Measurements from ENCODE around the gene PIK3CG. TPM values are rescaled to one million over a fixed set of nuclear protein-coding genes. Genes with fewer than 3 reads are reported as not detected.
"Not testable (repeated sequence)": the region's sequence is repeated elsewhere in the genome, so short reads cannot be mapped to it uniquely, and the experiment has no call there.

The PIK3CG gene
- total RNA-seq, 2 experiments from 2014 or later: 26.8 to 27.0 TPM

DNA sequence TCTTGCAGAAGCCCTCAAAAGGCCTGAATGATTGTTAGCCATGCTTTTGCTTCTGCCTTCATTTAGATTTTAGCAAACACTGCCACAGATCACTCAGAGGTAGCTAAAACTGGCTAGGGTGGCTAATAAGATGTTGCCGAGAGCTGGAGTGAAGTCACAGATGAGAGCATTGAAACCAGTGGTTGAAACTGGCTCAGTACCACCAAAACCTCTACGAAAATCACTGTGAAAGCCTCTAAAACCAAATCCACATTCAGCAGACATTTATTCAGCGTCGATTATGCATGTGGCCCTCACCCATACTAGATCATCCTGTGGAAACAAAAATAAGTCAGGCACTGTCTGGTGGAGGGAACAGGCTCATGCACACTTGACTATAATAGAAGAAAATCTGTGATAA is 50.8 kb downstream of the PIK3CG start:
- H3K4me1 Mint-ChIP-seq (ENCODE audit: low read depth): peaks cover 6% of the 10 kb centered on the region
- H3K27me3 Mint-ChIP-seq: no peaks in the 10 kb centered on the region
- peaks cover 13% of the 10 kb centered on the region for H3K9me3 Mint-ChIP-seq
- ATAC-seq (peak; percentile 88), DNase-seq (peak; percentile 40)
- ChIA-PET CTCF (interaction anchor here (1.6 kb wide), 1 partner anchor 25 kb away, joined by 3 read pairs; no protein-coding TSS in a partner anchor), POLR2A (interaction anchor here (0.6 kb wide), 2 partner anchors 54 to 690 kb away, joined by 3 read pairs; no protein-coding TSS in a partner anchor)
- TF ChIP-seq, protein P1, sequence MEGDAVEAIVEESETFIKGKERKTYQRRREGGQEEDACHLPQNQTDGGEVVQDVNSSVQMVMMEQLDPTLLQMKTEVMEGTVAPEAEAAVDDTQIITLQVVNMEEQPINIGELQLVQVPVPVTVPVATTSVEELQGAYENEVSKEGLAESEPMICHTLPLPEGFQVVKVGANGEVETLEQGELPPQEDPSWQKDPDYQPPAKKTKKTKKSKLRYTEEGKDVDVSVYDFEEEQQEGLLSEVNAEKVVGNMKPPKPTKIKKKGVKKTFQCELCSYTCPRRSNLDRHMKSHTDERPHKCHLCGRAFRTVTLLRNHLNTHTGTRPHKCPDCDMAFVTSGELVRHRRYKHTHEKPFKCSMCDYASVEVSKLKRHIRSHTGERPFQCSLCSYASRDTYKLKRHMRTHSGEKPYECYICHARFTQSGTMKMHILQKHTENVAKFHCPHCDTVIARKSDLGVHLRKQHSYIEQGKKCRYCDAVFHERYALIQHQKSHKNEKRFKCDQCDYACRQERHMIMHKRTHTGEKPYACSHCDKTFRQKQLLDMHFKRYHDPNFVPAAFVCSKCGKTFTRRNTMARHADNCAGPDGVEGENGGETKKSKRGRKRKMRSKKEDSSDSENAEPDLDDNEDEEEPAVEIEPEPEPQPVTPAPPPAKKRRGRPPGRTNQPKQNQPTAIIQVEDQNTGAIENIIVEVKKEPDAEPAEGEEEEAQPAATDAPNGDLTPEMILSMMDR (IDR thresholded peaks at IDR 0.05): no peak
- no peak overlapping the region for H3K4me3 Mint-ChIP-seq
- H3K27ac Mint-ChIP-seq: no peak overlapping the region
- peaks cover 11% of the 10 kb centered on the region for H3K36me3 Mint-ChIP-seq (ENCODE audit: low read depth)
- intact Hi-C loops (cut with micrococcal nuclease): loop anchor here (5.0 kb wide), 1 partner anchor 44 kb away; no protein-coding TSS in a partner anchor

DNA sequence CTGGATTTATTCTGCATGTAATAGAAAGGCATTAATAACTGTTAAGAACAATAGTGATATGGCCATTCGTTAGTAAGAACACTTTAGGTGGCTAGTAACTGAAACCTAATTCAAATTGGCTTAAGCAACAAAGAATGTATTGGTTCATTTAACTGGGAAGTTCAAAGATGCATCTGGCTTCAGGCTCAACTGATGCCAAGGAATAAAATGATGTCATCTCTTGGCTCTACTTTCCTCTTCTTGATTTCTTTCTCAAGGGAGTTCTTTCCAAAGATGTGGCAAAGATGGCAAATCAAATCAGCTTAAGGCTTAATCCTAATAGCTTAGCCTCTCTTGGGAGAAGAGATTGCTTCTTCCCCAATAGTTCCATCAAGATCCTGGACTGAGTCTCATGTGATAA is 51.6 kb downstream of the PIK3CG start:
- ChIA-PET CTCF (interaction anchor here (1.6 kb wide), 1 partner anchor 24 kb away, joined by 3 read pairs; no protein-coding TSS in a partner anchor), POLR2A (no interaction called here)
- no peak for ATAC-seq
- Mint-ChIP-seq H3K9me3 (peaks cover 19% of the 10 kb centered on the region), H3K27ac (no peak overlapping the region), H3K27me3 (no peaks in the 10 kb centered on the region), H3K36me3 (ENCODE audit: low read depth) (peaks cover 11% of the 10 kb centered on the region), H3K4me1 (ENCODE audit: low read depth) (peaks cover 6% of the 10 kb centered on the region), H3K4me3 (no peak overlapping the region)
- intact Hi-C loops (cut with micrococcal nuclease): loop anchor here (5.0 kb wide), 1 partner anchor 44 kb away; no protein-coding TSS in a partner anchor
- TF ChIP-seq, protein P1 (IDR thresholded peaks at IDR 0.05): no peak
- DNase-seq: no peak

DNA sequence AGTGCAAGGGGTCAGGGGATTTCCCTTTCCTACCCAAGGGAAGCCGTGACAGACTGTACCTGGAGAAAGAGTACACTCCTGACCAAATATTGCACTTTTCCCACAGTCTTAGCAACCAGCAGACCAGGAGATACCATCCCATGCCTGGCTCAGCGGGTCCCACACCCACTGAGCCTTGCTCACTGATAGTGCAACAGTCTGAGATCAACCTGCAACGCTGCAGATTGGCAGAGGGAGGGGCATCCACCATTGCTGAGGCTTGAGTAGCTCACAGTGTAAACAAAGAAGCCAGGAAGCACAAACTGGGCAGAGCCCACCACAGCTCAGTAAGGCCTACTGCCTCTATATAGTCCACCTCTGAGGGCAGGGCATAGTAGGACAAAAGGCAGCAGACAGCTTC is 53.9 kb downstream of the PIK3CG start:
- Mint-ChIP-seq H3K36me3 (ENCODE audit: low read depth) (peaks cover 11% of the 10 kb centered on the region), H3K4me1 (ENCODE audit: low read depth) (peaks cover 6% of the 10 kb centered on the region), H3K9me3 (peaks cover 24% of the 10 kb centered on the region), H3K27me3 (no peaks in the 10 kb centered on the region), H3K4me3 (no peak overlapping the region), H3K27ac (no peak overlapping the region)
- ChIA-PET POLR2A (no interaction called here), CTCF (no interaction called here)
- intact Hi-C loops (cut with micrococcal nuclease): loop anchor here (5.0 kb wide), 1 partner anchor 47 kb away; no protein-coding TSS in a partner anchor
- no peak for DNase-seq
- TF ChIP-seq, protein P1 (IDR thresholded peaks at IDR 0.05): no peak
- no peak for ATAC-seq

DNA sequence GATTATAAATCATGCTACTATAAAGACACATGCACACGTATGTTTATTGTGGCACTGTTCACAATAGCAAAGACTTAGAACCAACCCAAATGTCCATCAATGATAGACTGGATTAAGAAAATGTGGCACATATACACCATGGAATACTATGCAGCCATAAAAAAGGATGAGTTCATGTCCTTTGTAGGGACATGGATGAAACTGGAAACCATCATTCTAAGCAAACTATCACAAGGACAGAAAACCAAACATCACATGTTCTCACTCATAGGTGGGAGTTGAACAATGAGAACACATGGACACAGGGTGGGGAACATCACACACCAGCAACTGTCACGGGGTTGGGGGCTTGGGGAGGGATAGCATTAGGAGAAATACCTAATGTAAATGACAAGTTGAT is 59.4 kb downstream of the PIK3CG start:
- CTCF ChIA-PET; H3K4me3 Mint-ChIP-seq; H3K27me3 Mint-ChIP-seq; ATAC-seq; H3K4me1 Mint-ChIP-seq (ENCODE audit: low read depth); DNase-seq; H3K27ac Mint-ChIP-seq; POLR2A ChIA-PET; H3K36me3 Mint-ChIP-seq (ENCODE audit: low read depth); intact Hi-C loops (cut with micrococcal nuclease): not testable (repeated sequence)
- peaks cover 30% of the 10 kb centered on the region for H3K9me3 Mint-ChIP-seq

DNA sequence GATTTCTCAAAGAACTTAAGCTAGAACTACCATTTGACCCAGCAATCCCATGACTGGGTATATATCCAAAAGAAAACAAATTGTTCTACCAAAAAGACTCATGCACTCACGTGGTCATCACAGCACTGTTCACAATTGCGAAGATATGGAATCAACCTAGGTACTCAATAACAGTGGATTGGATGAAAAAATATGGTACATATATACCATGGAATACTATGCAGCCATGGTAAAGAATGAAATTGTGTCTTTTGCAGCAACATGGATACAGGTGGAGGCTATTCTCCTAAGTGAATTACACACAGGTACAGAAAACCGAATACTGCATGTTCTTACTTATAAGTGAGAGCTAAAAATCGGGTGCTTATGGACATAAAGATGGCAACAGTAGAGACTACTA is 61.8 kb downstream of the PIK3CG start:
- DNase-seq (no peak), ATAC-seq (no peak)
- intact Hi-C loops (cut with micrococcal nuclease): no loop called here
- H3K4me1 Mint-ChIP-seq (ENCODE audit: low read depth): no peaks in the 10 kb centered on the region
- TF ChIP-seq, protein P1 (IDR thresholded peaks at IDR 0.05): no peak
- H3K27ac Mint-ChIP-seq: no peak overlapping the region
- H3K9me3 Mint-ChIP-seq: peaks cover 10% of the 10 kb centered on the region
- no peaks in the 10 kb centered on the region for H3K36me3 Mint-ChIP-seq (ENCODE audit: low read depth)
- H3K27me3 Mint-ChIP-seq: no peaks in the 10 kb centered on the region
- CTCF ChIA-PET: no interaction called here
- H3K4me3 Mint-ChIP-seq: no peak overlapping the region
- POLR2A ChIA-PET: interaction anchor here (0.5 kb wide), 1 partner anchor 763 kb away, joined by 3 read pairs; no protein-coding TSS in a partner anchor

All from activated CD8-positive, alpha-beta T cell treated with anti-CD3 and anti-CD28 coated beads for 36 hours (primary cell).